Measurements from ENCODE around the gene ISX.

DNA sequence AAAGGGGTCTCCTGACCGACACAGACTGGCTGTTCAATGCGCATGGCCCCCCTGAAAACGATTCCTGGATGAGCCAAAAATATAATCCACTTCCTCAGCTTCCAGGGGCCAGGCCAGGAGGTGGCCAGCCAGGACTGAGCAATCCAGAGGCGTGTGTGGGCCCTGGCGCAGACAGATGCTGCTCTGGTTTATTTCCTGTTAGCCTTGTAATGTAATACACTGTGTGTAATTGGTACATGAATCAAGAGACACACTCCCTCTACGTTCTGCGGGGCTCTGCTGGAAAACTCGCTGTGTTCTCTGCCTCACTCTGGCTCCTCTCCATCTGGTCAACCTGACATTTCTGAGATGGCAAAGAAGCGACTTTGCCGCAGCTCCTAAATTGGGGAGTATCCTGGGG lies 26.3 kb upstream of the ISX start:
- TF ChIP-seq TAF1 (IDR thresholded peaks at IDR 0.05; ENCODE audit: control insufficient read depth, extremely low read depth, insufficient read depth, low read length, severe bottlenecking) (no peak), KDM1A (IDR thresholded peaks at IDR 0.05) (no peak), ZKSCAN1 (IDR thresholded peaks at IDR 0.05; ENCODE audit: low read depth, low read length) (no peak), RFX5 (IDR thresholded peaks at IDR 0.05; ENCODE audit: low read depth, low read length) (no peak), ZSCAN32 (CRISPR knock-in tag; IDR thresholded peaks at IDR 0.05) (no peak), FOSL1 (tag; conservative IDR thresholded peaks at IDR 0.05) (no peak), ZNF785 (CRISPR knock-in tag; IDR thresholded peaks at IDR 0.05) (no peak)
- TF ChIP-seq, protein P1, sequence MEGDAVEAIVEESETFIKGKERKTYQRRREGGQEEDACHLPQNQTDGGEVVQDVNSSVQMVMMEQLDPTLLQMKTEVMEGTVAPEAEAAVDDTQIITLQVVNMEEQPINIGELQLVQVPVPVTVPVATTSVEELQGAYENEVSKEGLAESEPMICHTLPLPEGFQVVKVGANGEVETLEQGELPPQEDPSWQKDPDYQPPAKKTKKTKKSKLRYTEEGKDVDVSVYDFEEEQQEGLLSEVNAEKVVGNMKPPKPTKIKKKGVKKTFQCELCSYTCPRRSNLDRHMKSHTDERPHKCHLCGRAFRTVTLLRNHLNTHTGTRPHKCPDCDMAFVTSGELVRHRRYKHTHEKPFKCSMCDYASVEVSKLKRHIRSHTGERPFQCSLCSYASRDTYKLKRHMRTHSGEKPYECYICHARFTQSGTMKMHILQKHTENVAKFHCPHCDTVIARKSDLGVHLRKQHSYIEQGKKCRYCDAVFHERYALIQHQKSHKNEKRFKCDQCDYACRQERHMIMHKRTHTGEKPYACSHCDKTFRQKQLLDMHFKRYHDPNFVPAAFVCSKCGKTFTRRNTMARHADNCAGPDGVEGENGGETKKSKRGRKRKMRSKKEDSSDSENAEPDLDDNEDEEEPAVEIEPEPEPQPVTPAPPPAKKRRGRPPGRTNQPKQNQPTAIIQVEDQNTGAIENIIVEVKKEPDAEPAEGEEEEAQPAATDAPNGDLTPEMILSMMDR (IDR thresholded peaks at IDR 0.05 in 2 of 3, conservative IDR thresholded peaks at IDR 0.05 in 1 of 3; ENCODE audit: insufficient read depth in 2 of 3, low read depth in 1 of 3, low read length in 3 of 3) = no peak
- TF ChIP-seq, protein P2, sequence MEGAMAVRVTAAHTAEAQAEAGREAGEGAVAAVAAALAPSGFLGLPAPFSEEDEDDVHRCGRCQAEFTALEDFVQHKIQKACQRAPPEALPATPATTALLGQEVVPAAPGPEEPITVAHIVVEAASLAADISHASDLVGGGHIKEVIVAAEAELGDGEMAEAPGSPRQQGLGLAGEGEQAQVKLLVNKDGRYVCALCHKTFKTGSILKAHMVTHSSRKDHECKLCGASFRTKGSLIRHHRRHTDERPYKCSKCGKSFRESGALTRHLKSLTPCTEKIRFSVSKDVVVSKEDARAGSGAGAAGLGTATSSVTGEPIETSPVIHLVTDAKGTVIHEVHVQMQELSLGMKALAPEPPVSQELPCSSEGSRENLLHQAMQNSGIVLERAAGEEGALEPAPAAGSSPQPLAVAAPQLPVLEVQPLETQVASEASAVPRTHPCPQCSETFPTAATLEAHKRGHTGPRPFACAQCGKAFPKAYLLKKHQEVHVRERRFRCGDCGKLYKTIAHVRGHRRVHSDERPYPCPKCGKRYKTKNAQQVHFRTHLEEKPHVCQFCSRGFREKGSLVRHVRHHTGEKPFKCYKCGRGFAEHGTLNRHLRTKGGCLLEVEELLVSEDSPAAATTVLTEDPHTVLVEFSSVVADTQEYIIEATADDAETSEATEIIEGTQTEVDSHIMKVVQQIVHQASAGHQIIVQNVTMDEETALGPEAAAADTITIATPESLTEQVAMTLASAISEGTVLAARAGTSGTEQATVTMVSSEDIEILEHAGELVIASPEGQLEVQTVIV (CRISPR knock-in tag; IDR thresholded peaks at IDR 0.05; ENCODE audit: borderline replicate concordance) = no peak
